Measurements from ENCODE around the gene XYLT1.
A peak's percentile ranks its signal among the peaks of the same experiment; 100 is the strongest.
"Not testable (repeated sequence)": the region's sequence is repeated elsewhere in the genome, so short reads cannot be mapped to it uniquely, and the experiment has no call there.

XYLT1 gene

GRCh38 chr16:17311333-17312093, 159.2 kb downstream of the XYLT1 start:
- Mint-ChIP-seq H3K36me3 (no peaks in the 10 kb centered on the region), H3K9me3 (no peaks in the 10 kb centered on the region), H3K27ac (no peak overlapping the region), H3K4me3 (no peak overlapping the region), H3K4me1 (peaks cover 26% of the 10 kb centered on the region)
- ATAC-seq = no peak
- no peak for DNase-seq (ENCODE audit: low spot score in 2 of 2)

GRCh38 chr16:17309510-17309909, 161.2 kb downstream of the XYLT1 start:
- no peaks in the 10 kb centered on the region for H3K9me3 Mint-ChIP-seq
- H3K4me1 Mint-ChIP-seq = peaks cover 35% of the 10 kb centered on the region
- no peaks in the 10 kb centered on the region for H3K36me3 Mint-ChIP-seq
- ATAC-seq (no peak), DNase-seq (ENCODE audit: low spot score in 2 of 2) (no peak)
- H3K27ac Mint-ChIP-seq = no peak overlapping the region
- no peak overlapping the region for H3K4me3 Mint-ChIP-seq

GRCh38 chr16:17308186-17308585, 162.6 kb downstream of the XYLT1 start:
- Mint-ChIP-seq H3K4me1 (peaks cover 37% of the 10 kb centered on the region), H3K4me3 (no peak overlapping the region), H3K27ac (no peak overlapping the region), H3K9me3 (no peaks in the 10 kb centered on the region), H3K36me3 (no peaks in the 10 kb centered on the region)
- DNase-seq (ENCODE audit: low spot score in 2 of 2) (no peak), ATAC-seq (no peak)

GRCh38 chr16:17307504-17307903, 163.3 kb downstream of the XYLT1 start:
- H3K4me1 Mint-ChIP-seq = peaks cover 43% of the 10 kb centered on the region
- no peak overlapping the region for H3K27ac Mint-ChIP-seq
- no peaks in the 10 kb centered on the region for H3K36me3 Mint-ChIP-seq
- DNase-seq (ENCODE audit: low spot score in 2 of 2) = no peak
- ATAC-seq = no peak
- no peaks in the 10 kb centered on the region for H3K9me3 Mint-ChIP-seq
- no peak overlapping the region for H3K4me3 Mint-ChIP-seq

- Mint-ChIP-seq H3K27ac (no peak overlapping the region), H3K4me3 (no peak overlapping the region), H3K9me3 (no peaks in the 10 kb centered on the region), H3K36me3 (no peaks in the 10 kb centered on the region), H3K4me1 (peaks cover 41% of the 10 kb centered on the region)
- ATAC-seq (no peak), DNase-seq (ENCODE audit: low spot score in 2 of 2) (no peak)
These were observed 164.0 kb downstream of the XYLT1 start for GRCh38 chr16:17306745-17307144.

GRCh38 chr16:17306211-17306610, 164.5 kb downstream of the XYLT1 start:
- H3K36me3 Mint-ChIP-seq; DNase-seq (ENCODE audit: low spot score in 2 of 2); H3K4me3 Mint-ChIP-seq; ATAC-seq; H3K9me3 Mint-ChIP-seq: not testable (repeated sequence)
- Mint-ChIP-seq H3K4me1 (peaks cover 36% of the 10 kb centered on the region), H3K27ac (peak overlapping the region; percentile 70)

GRCh38 chr16:17305694-17306093, 165.1 kb downstream of the XYLT1 start:
- Mint-ChIP-seq H3K27ac (peak overlapping the region; percentile 70), H3K4me3 (peak overlapping the region; percentile 44), H3K9me3 (no peaks in the 10 kb centered on the region), H3K4me1 (peaks cover 36% of the 10 kb centered on the region), H3K36me3 (no peaks in the 10 kb centered on the region)
- DNase-seq (ENCODE audit: low spot score in 2 of 2) = peak in 1 of 2 donors; percentile 51
- peak; percentile 93 for ATAC-seq

- DNase-seq (ENCODE audit: low spot score in 2 of 2) = no peak
- Mint-ChIP-seq H3K4me1 (peaks cover 34% of the 10 kb centered on the region), H3K4me3 (no peak overlapping the region), H3K36me3 (no peaks in the 10 kb centered on the region), H3K27ac (peak overlapping the region; percentile 70), H3K9me3 (no peaks in the 10 kb centered on the region)
- no peak for ATAC-seq
These were observed 166.2 kb downstream of the XYLT1 start for GRCh38 chr16:17304491-17305119.

GRCh38 chr16:17304106-17304490, 166.7 kb downstream of the XYLT1 start:
- Mint-ChIP-seq H3K4me3 (no peak overlapping the region), H3K4me1 (peaks cover 29% of the 10 kb centered on the region), H3K36me3 (no peaks in the 10 kb centered on the region), H3K27ac (no peak overlapping the region), H3K9me3 (no peaks in the 10 kb centered on the region)
- no peak for DNase-seq (ENCODE audit: low spot score in 2 of 2)
- ATAC-seq = no peak

- H3K4me1 Mint-ChIP-seq = peaks cover 29% of the 10 kb centered on the region
- no peak overlapping the region for H3K4me3 Mint-ChIP-seq
- ATAC-seq (no peak), DNase-seq (ENCODE audit: low spot score in 2 of 2) (no peak)
- H3K9me3 Mint-ChIP-seq = no peaks in the 10 kb centered on the region
- H3K36me3 Mint-ChIP-seq = no peaks in the 10 kb centered on the region
- no peak overlapping the region for H3K27ac Mint-ChIP-seq
These were observed 167.7 kb downstream of the XYLT1 start for GRCh38 chr16:17303101-17303500.

- H3K36me3 Mint-ChIP-seq = no peaks in the 10 kb centered on the region
- H3K9me3 Mint-ChIP-seq = no peaks in the 10 kb centered on the region
- H3K27ac Mint-ChIP-seq = peak overlapping the region; percentile 38
- peaks cover 29% of the 10 kb centered on the region for H3K4me1 Mint-ChIP-seq
- no peak for ATAC-seq
- H3K4me3 Mint-ChIP-seq = no peak overlapping the region
- DNase-seq (ENCODE audit: low spot score in 2 of 2) = no peak
These were observed 168.1 kb downstream of the XYLT1 start for GRCh38 chr16:17302620-17303019.

- Mint-ChIP-seq H3K36me3 (no peaks in the 10 kb centered on the region), H3K4me3 (no peak overlapping the region), H3K4me1 (peaks cover 29% of the 10 kb centered on the region), H3K27ac (peak overlapping the region; percentile 38), H3K9me3 (no peaks in the 10 kb centered on the region)
- ATAC-seq (no peak), DNase-seq (ENCODE audit: low spot score in 2 of 2) (no peak)
These were observed 168.5 kb downstream of the XYLT1 start for GRCh38 chr16:17302214-17302613.

- H3K27ac Mint-ChIP-seq = no peak overlapping the region
These were observed 169.1 kb downstream of the XYLT1 start for GRCh38 chr16:17301593-17302135.

GRCh38 chr16:17301184-17301583, 169.6 kb downstream of the XYLT1 start:
- Mint-ChIP-seq H3K4me1 (peaks cover 28% of the 10 kb centered on the region), H3K36me3 (no peaks in the 10 kb centered on the region), H3K27ac (no peak overlapping the region), H3K4me3 (no peak overlapping the region), H3K9me3 (no peaks in the 10 kb centered on the region)
- no peak for ATAC-seq
- no peak for DNase-seq (ENCODE audit: low spot score in 2 of 2)

More at GRCh38 chr16:17301593-17302135, 169.1 kb downstream of the XYLT1 start:
- no peak overlapping the region for H3K4me3 Mint-ChIP-seq
- ATAC-seq (peak; percentile 49), DNase-seq (ENCODE audit: low spot score in 2 of 2) (no peak)
- no peaks in the 10 kb centered on the region for H3K9me3 Mint-ChIP-seq
- no peaks in the 10 kb centered on the region for H3K36me3 Mint-ChIP-seq
- peaks cover 29% of the 10 kb centered on the region for H3K4me1 Mint-ChIP-seq

- H3K9me3 Mint-ChIP-seq = no peaks in the 10 kb centered on the region
- DNase-seq (ENCODE audit: low spot score in 2 of 2) = no peak
- no peak for ATAC-seq
- H3K27ac Mint-ChIP-seq = no peak overlapping the region
- H3K4me1 Mint-ChIP-seq = peaks cover 21% of the 10 kb centered on the region
- no peak overlapping the region for H3K4me3 Mint-ChIP-seq
- no peaks in the 10 kb centered on the region for H3K36me3 Mint-ChIP-seq
These were observed 171.0 kb downstream of the XYLT1 start for GRCh38 chr16:17299790-17300189.

GRCh38 chr16:17298238-17298637, 172.5 kb downstream of the XYLT1 start:
- Mint-ChIP-seq H3K27ac (no peak overlapping the region), H3K4me1 (peaks cover 18% of the 10 kb centered on the region), H3K36me3 (no peaks in the 10 kb centered on the region), H3K4me3 (no peak overlapping the region), H3K9me3 (no peaks in the 10 kb centered on the region)
- no peak for ATAC-seq
- no peak for DNase-seq (ENCODE audit: low spot score in 2 of 2)
